ENCODE results near the gene SYT17.

Gene SYT17

GRCh38 chr16:19151310-19151709, 16.7 kb upstream of the SYT17 start:
- Mint-ChIP-seq H3K36me3 (ENCODE audit: low read depth) (no peaks in the 10 kb centered on the region), H3K9me3 (peaks cover 4% of the 10 kb centered on the region), H3K27me3 (ENCODE audit: low read depth) (peaks cover 5% of the 10 kb centered on the region), H3K27ac (no peak overlapping the region), H3K4me1 (no peaks in the 10 kb centered on the region), H3K4me3 (no peak overlapping the region)
- TF ChIP-seq CTCF (IDR thresholded peaks at IDR 0.05; ENCODE audit: unreplicated experiment in 3 of 3): no peak

GRCh38 chr16:19152042-19152441, 16.0 kb upstream of the SYT17 start:
- peaks cover 4% of the 10 kb centered on the region for H3K9me3 Mint-ChIP-seq
- no peak overlapping the region for H3K27ac Mint-ChIP-seq
- peaks cover 5% of the 10 kb centered on the region for H3K27me3 Mint-ChIP-seq (ENCODE audit: low read depth)
- no peak for TF ChIP-seq CTCF (IDR thresholded peaks at IDR 0.05; ENCODE audit: unreplicated experiment in 3 of 3)
- H3K4me3 Mint-ChIP-seq: no peak overlapping the region
- no peaks in the 10 kb centered on the region for H3K4me1 Mint-ChIP-seq
- no peaks in the 10 kb centered on the region for H3K36me3 Mint-ChIP-seq (ENCODE audit: low read depth)

- Mint-ChIP-seq H3K27me3 (ENCODE audit: low read depth) (peaks cover 11% of the 10 kb centered on the region), H3K36me3 (ENCODE audit: low read depth) (no peaks in the 10 kb centered on the region), H3K4me3 (no peak overlapping the region), H3K27ac (no peak overlapping the region), H3K4me1 (no peaks in the 10 kb centered on the region), H3K9me3 (peaks cover 4% of the 10 kb centered on the region)
- no peak for TF ChIP-seq CTCF (IDR thresholded peaks at IDR 0.05; ENCODE audit: unreplicated experiment in 3 of 3)
Observed at GRCh38 chr16:19153876-19154275, 14.2 kb upstream of the SYT17 start.

- H3K4me1 Mint-ChIP-seq: no peaks in the 10 kb centered on the region
- no peak for TF ChIP-seq CTCF (IDR thresholded peaks at IDR 0.05; ENCODE audit: unreplicated experiment in 3 of 3)
- peaks cover 15% of the 10 kb centered on the region for H3K27me3 Mint-ChIP-seq (ENCODE audit: low read depth)
- no peak overlapping the region for H3K4me3 Mint-ChIP-seq
- peaks cover 4% of the 10 kb centered on the region for H3K9me3 Mint-ChIP-seq
- H3K27ac Mint-ChIP-seq: no peak overlapping the region
- H3K36me3 Mint-ChIP-seq (ENCODE audit: low read depth): no peaks in the 10 kb centered on the region
Observed at GRCh38 chr16:19162085-19162484, 6.0 kb upstream of the SYT17 start.

- Mint-ChIP-seq H3K4me1 (no peaks in the 10 kb centered on the region), H3K27me3 (ENCODE audit: low read depth) (peaks cover 14% of the 10 kb centered on the region), H3K4me3 (no peak overlapping the region), H3K27ac (no peak overlapping the region), H3K36me3 (ENCODE audit: low read depth) (no peaks in the 10 kb centered on the region), H3K9me3 (peaks cover 4% of the 10 kb centered on the region)
- no peak for TF ChIP-seq CTCF (IDR thresholded peaks at IDR 0.05; ENCODE audit: unreplicated experiment in 3 of 3)
Observed at GRCh38 chr16:19163215-19163614, 4.8 kb upstream of the SYT17 start.

- Mint-ChIP-seq H3K27ac (no peak overlapping the region), H3K4me1 (no peaks in the 10 kb centered on the region), H3K9me3 (peaks cover 4% of the 10 kb centered on the region), H3K36me3 (ENCODE audit: low read depth) (no peaks in the 10 kb centered on the region), H3K4me3 (no peak overlapping the region), H3K27me3 (ENCODE audit: low read depth) (peaks cover 12% of the 10 kb centered on the region)
- no peak for TF ChIP-seq CTCF (IDR thresholded peaks at IDR 0.05; ENCODE audit: unreplicated experiment in 3 of 3)
Observed at GRCh38 chr16:19164285-19164684, 3.8 kb upstream of the SYT17 start.
